Epidermal melanocyte (primary cell): ENCODE results near the gene HAO2.
"Not testable (repeated sequence)": the region's sequence is repeated elsewhere in the genome, so short reads cannot be mapped to it uniquely, and the experiment has no call there.

Experiments
- DNase-seq: peaks from one replicate; pipeline ENCODE4 v3.0.0; 2011; ENCODE audit warnings: low spot score; ENCODE audit not compliant: insufficient read length

The HAO2 gene

GRCh38 chr1:119345398-119345797 lies 23.2 kb upstream of the HAO2 start:
- no peak for DNase-seq

DNA sequence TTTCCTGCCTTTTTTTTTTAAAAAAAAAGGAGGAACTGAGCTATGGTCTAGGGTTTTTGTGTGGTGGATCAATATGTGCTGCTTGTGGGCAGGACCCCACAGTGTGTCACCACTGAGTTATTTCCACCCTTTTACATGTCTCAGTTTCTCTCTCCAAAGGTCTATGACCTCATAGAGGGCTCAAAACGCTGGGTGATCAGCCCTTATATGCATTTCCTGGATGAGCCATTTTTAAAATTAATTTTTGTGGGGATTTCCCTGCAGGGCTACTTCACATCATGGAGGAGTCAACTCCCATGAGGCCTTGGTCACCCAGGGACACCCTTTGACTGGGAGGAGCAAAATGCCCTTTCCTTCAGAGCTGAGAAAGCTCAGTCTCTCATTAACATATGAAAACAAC lies 20.7 kb upstream of the HAO2 start:
- no peak for DNase-seq

- DNase-seq, result no peak
These were observed 19.6 kb upstream of the HAO2 start for GRCh38 chr1:119348941-119349340.

GRCh38 chr1:119350866-119351265 lies 17.7 kb upstream of the HAO2 start:
- not testable (repeated sequence) for DNase-seq

DNA sequence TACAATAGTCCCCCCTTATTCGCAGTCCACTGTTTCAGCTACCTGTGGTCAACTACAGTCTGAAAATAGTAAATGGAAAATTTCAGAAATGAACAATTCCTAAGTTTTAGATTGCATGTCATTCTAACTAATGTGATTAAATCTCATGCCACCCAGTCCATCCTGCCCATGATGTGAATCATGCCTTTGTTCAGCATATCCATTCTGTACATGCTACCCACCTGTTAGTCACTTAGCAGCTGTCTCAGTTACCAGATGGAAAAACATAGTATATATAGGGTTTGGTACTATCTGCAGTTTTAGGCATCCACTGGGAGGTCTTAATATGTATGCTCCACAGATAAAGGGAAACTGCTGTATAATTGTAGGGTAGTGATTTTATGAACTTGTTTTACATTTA lies 16.6 kb upstream of the HAO2 start:
- DNase-seq, result no peak

GRCh38 chr1:119353836-119354235 lies 14.7 kb upstream of the HAO2 start:
- DNase-seq, result no peak

DNA sequence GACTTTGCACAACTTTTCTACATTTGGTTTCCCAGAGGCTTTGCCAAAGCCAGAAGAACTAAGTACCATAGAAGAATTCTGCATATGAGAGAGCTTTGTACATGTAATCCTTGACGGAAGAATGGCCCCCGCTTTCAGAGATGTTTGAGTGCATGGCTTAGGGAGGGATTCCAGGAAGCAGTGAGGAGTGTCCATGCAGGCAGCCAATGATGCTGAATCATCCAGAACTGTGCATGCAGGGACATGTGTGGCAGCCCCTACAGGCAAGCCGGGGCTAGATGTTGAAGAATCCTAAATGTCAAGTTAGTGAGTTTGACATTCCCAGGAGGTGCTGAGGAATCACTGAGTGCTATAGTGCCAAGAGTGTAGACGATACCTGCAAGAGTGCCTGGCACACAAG lies 9.9 kb upstream of the HAO2 start:
- no peak for DNase-seq

DNA sequence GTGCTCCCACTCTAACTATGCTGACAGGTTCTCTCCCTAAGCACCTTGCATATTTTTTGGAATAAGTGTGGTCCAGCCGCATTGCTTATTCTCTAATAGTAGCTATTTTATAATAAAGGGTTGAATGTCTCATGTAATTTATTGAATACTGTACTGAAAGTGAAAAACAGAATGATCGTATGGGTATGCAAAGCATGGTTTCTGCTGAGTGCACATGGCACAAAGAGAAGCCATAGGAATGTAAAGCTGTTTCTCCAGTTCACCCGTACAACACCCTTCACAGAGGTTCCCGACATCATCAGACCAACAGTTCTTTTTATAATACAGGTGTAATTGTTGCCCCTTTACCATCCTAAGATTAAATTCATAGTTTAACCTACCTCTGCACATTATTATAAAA lies 8.9 kb upstream of the HAO2 start:
- no peak for DNase-seq

- DNase-seq, result no peak
These were observed 7.4 kb upstream of the HAO2 start for GRCh38 chr1:119361205-119361604.

- DNase-seq, result no peak
These were observed 6.8 kb upstream of the HAO2 start for GRCh38 chr1:119361620-119362344.

GRCh38 chr1:119363162-119363561 lies 5.4 kb upstream of the HAO2 start:
- DNase-seq, result no peak

GRCh38 chr1:119364640-119365039 lies 3.9 kb upstream of the HAO2 start:
- no peak for DNase-seq

DNA sequence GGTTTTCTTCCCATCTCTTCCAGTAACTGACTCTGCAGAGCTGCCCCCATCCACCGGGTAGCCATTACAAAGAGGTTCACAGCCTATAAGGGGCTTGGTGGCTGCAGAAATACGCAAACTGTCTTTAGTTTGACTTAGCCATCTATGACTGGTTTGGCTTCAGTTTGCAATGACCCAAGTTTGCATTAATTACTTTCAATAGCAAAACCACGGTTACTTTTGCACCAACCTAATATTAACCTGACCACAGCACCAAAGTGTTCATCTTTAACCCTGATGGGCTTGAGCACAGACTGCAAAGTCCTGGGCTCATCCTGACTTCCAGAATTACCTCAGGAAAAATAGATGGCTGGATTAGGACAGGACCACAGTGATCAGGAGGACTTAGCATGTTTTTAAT lies 2.2 kb upstream of the HAO2 start:
- no peak for DNase-seq

GRCh38 chr1:119367432-119368124 lies 1.0 kb upstream of the HAO2 start:
- DNase-seq, result peak; percentile 40

DNA sequence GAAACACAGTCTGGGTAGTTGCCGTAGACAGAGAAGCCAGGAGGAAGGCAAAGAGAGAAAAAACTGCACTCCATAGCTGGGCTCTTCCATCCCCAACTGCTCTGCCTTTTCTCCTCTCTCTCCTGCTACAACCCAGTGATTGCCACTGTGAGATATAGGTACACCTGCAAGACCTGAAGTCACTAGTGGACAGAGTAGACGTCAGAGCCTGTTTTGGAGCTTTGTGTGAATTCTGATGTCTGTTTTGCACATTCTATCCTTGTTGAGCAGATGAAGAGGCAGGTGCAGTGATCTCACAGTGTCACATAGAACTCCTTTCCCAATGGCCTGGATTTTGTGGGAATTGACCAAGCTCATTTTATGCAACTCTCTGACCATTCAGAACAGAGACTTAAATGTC lies 2.2 kb downstream of the HAO2 start:
- no peak for DNase-seq

DNA sequence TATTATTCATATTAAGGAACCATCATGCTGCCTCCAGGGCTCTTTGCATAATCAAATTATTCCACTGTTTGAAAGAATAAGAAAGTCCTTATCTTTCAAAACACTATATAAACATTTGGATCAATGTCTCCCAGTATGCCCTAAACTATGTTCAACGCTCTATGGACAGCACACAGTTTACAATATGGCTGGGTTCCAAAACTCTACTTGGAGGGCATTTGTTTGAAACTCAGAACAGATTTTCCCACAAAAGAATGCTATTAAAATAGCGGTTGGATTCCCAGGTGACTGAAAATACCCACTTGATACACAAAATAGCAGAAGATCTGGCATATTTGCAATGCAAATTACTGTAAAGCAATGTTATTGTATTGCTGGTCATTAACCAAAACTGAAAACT lies 3.2 kb downstream of the HAO2 start:
- DNase-seq, result no peak

- DNase-seq, result peak; percentile 30
These were observed 4.0 kb downstream of the HAO2 start for GRCh38 chr1:119372503-119373086.

- no peak for DNase-seq
These were observed 4.9 kb downstream of the HAO2 start for GRCh38 chr1:119373465-119373864.

DNA sequence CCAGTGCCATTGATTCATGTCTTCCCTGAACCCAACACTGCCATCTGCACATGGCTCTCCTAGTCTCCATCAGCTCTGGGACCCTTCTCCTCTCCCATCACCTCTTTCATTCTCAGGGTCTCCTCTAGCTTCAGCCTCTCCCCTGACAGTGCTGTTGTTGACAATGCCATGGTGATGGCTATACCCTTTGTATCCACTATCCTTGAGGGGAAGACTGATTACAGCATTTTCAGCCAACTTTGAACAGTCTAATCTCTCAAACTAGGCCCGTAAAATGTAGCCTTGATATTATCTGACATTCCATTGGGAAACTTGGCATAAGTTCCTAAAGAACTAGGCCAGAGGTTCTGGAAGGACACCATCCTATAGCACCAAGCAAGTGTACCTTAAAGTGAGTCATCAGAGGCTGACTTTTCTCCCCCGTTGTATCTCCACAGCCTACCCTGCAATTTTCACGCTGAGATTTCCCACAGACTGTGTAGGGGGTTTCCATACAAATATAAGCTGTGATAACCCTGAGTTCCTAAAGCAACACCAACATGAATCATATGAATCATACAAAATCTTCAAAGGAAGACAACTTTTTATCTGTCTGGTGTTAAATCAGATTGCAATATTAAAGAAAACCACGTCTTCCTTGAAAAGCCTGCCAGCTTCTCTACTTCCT lies 5.8 kb downstream of the HAO2 start:
- no peak for DNase-seq

DNA sequence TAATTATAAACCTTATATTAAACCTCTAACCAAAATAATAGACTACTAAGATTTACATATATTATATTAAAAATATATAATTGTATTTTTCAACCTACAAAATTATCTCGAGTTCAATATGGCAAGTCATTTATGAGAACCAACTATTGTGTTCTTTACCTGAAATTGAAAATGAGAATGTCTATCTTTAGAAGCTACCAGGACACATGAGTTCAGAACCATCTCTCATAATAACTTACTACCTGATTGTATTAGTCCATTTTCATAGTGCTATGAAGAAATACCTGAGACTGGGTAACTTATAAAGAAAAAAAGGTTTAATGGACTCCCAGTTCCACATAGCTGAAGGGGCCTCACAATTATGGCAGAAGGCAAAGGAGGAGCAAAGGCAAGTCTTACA lies 6.8 kb downstream of the HAO2 start:
- DNase-seq, result no peak

DNA sequence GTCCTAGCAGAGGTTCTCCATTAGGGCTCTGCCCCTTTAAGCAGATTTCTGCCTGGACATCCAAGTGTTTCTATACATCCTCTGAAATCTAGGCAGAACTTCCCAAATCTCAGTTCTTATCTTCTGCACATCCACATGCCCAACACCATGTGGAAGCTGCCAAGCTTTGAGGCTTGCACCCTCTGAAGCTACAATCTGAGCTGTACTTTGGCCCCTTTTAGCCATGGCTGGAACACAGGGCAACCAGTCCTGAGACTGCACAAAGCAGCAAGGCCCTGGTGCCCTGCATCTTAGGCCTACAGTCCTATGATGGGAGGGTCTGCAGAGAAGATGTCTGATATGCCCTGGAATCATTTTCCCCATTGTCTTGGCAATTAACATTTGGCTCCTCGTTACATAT lies 8.0 kb downstream of the HAO2 start:
- DNase-seq, result no peak

DNA sequence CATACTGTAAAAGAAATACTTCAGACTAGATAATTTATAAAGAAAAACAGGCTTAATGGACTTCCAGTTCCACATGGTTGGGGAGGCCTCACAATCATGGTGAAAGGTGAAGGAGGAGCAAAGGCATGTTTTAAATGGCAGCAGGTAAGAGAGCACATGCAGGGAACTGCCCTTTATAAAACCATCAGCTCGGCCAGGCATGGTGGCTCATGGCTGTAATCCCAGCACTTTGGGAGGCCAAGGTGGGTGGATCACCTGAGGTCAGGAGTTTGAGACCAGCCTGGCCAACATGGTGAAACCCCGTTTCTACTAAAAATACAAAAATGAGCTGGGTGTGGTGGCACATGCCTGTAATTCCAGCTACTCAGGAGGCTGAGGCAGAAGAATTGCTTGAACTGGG lies 9.0 kb downstream of the HAO2 start:
- DNase-seq, result not testable (repeated sequence)
